Panc1 (cell line): ENCODE measurements around the gene RIC1. TPM values are rescaled to one million over a fixed set of nuclear protein-coding genes. Genes with fewer than 3 reads are reported as not detected.

Source experiments
- ATAC-seq: fragments of 200-7000 bp; cut with Tn5 transposase; 2 replicates; pipeline ENCODE4 v1.9.1; 2020; ENCODE audit warnings: mild to moderate bottlenecking, moderate library complexity
- BruUV-seq: library from RNA; stranded (reverse); fragments of 400-500 nt; replicated peaks from 2 replicates; lab custom pipeline; 2021; lab: Mats Ljungman, UMichigan
- CTCF ChIA-PET: fragments of 300-600 bp; sonication (Branson Sonifier 250); formaldehyde crosslinking; loops from one replicate; lab custom pipeline; 2022; ENCODE audit warnings: antibody characterized with exemption; lab: Charles Lee
- POLR2A ChIA-PET: fragments of 300-600 bp; sonication (Branson Sonifier 250); formaldehyde crosslinking; loops from one replicate; lab custom pipeline; 2022; ENCODE audit warnings: antibody characterized with exemption; lab: Charles Lee
- DNase-seq: peaks from one replicate; pipeline ENCODE4 v3.0.0-alpha.2; 2010; ENCODE audit warnings: low read depth, low spot score
- H3K27ac ChIP-seq: 2 replicates; pipeline ENCODE4 v1.5.1; 2011; ENCODE audit warnings: mild to moderate bottlenecking, low read length, inconsistent platforms
- H3K27me3 ChIP-seq: fragments of 200-500 bp; sonication (Bioruptor generic); 2 replicates; pipeline ENCODE4 v1.6.0; 2014; ENCODE audit warnings: low read length, inconsistent platforms; ENCODE audit not compliant: control insufficient read depth, insufficient read depth
- H3K36me3 ChIP-seq: fragments of 200-500 bp; sonication (Bioruptor generic); 2 replicates; pipeline ENCODE4 v1.5.1; 2014; ENCODE audit warnings: inconsistent platforms, mild to moderate bottlenecking, low read length, moderate library complexity; ENCODE audit not compliant: control insufficient read depth, insufficient read depth
- H3K4me1 ChIP-seq: 2 replicates; pipeline ENCODE4 v1.5.1; 2011; ENCODE audit warnings: inconsistent platforms, mild to moderate bottlenecking, low read length, moderate library complexity; ENCODE audit not compliant: control insufficient read depth, insufficient read depth
- H3K4me3 ChIP-seq, 2 experiments: 2 replicates each; pipeline ENCODE4 v1.5.1; 2011 to 2012; ENCODE audit warnings: low read depth in 2 of 2, low read length in 2 of 2, mild to moderate bottlenecking in 2 of 2, inconsistent platforms in 1 of 2, moderate library complexity in 1 of 2
- H3K9me3 ChIP-seq: fragments of 200-500 bp; sonication (Bioruptor generic); 2 replicates; pipeline ENCODE4 v1.5.1; 2014; ENCODE audit warnings: low read depth, mild to moderate bottlenecking, inconsistent platforms, low read length, moderate library complexity; ENCODE audit not compliant: control insufficient read depth, insufficient read depth
- CTCF ChIP-seq: fragments of 450-650 bp; IDR thresholded peaks from 2 replicates; pipeline ENCODE4 v1.5.1; 2017; ENCODE audit warnings: mild to moderate bottlenecking
- POLR2AphosphoS5 ChIP-seq: IDR thresholded peaks from 2 replicates; pipeline ENCODE4 v1.6.1; 2012; ENCODE audit warnings: mild to moderate bottlenecking, low read depth, low read length, moderate library complexity
- REST ChIP-seq, 2 experiments: IDR thresholded peaks; 2 replicates each; pipeline ENCODE4 v1.6.1; 2011 to 2012; ENCODE audit warnings: low read depth in 2 of 2, control low read depth in 1 of 2, low read length in 1 of 2, mild to moderate bottlenecking in 1 of 2, moderate library complexity in 1 of 2; ENCODE audit not compliant: insufficient read depth in 1 of 2
- SIN3A ChIP-seq: IDR thresholded peaks from 2 replicates; pipeline ENCODE4 v1.6.1; 2012; ENCODE audit warnings: low read depth, mild to moderate bottlenecking, low read length, moderate library complexity, borderline replicate concordance; ENCODE audit not compliant: insufficient read depth
- TCF7L2 ChIP-seq: IDR thresholded peaks from 2 replicates; pipeline ENCODE4 v1.6.1; 2011; ENCODE audit warnings: mild to moderate bottlenecking, low read depth, low read length, inconsistent platforms
- in situ Hi-C: cut with HindIII; loops from 2 replicates; pipeline ENCODE4 v1.10.0; 2016; ENCODE audit warnings: low sequenced_read_pairs, low pct_unique_long_range_greater_than_20kb
- intact Hi-C: fragments of 100-400 bp; cut with micrococcal nuclease; formaldehyde crosslinking; loops from one replicate; pipeline ENCODE4 v1.10.0; 2022; ENCODE audit not compliant: unreplicated experiment
- total RNA-seq: library from RNA; stranded (reverse); gene quantifications from one replicate; pipeline ENCODE4 v1.2.1, GENCODE V29; 2021; ENCODE audit not compliant: unreplicated experiment

RIC1 gene
- total RNA-seq, 1 experiment from 2014 or later, result 7.0 TPM

GRCh38 chr9:5750569-5750968 lies 121.7 kb downstream of the RIC1 start:
- Histone ChIP-seq H3K9me3 (no peaks in the 10 kb centered on the region), H3K27ac (no peak overlapping the region), H3K4me3 (no peak overlapping the region), H3K4me1 (no peaks in the 10 kb centered on the region), H3K36me3 (no peaks in the 10 kb centered on the region), H3K27me3 (no peaks in the 10 kb centered on the region)
- BruUV-seq, result no TSS peak
- TF ChIP-seq CTCF (no peak), POLR2AphosphoS5 (no peak), TCF7L2 (no peak), SIN3A (no peak), REST (IDR thresholded peaks at IDR 0.05; ENCODE audit: insufficient read depth in 1 of 2, low read depth in 2 of 2, low read length in 1 of 2) (no peak)
- CTCF ChIA-PET, result no interaction called here
- intact Hi-C loops, result no loop called here
- POLR2A ChIA-PET, result no interaction called here
- ATAC-seq (no peak), DNase-seq (no peak)
- in situ Hi-C loops, result no loop called here

- intact Hi-C loops (no loop called here), in situ Hi-C loops (no loop called here)
- Histone ChIP-seq H3K4me3 (no peak overlapping the region), H3K36me3 (no peaks in the 10 kb centered on the region; the same call in 1 of the 2 replicates), H3K27ac (no peak overlapping the region), H3K9me3 (no peaks in the 10 kb centered on the region), H3K4me1 (no peaks in the 10 kb centered on the region), H3K27me3 (no peaks in the 10 kb centered on the region)
- BruUV-seq, result no TSS peak
- ChIA-PET CTCF (no interaction called here), POLR2A (no interaction called here)
- TF ChIP-seq CTCF (no peak), REST (IDR thresholded peaks at IDR 0.05; ENCODE audit: insufficient read depth in 1 of 2, low read depth in 2 of 2, low read length in 1 of 2) (no peak), SIN3A (no peak), POLR2AphosphoS5 (no peak), TCF7L2 (no peak)
- ATAC-seq (no peak), DNase-seq (no peak)
Measured at GRCh38 chr9:5756633-5757032, 127.7 kb downstream of the RIC1 start.
